Stimulated activated CD4-positive, alpha-beta T cell treated with anti-CD3 and anti-CD28 coated beads, TNF-alpha, amount 100 ng/mL, for 24 hours (primary cell): ENCODE data around the gene SEMA4B.
"Not testable (repeated sequence)": the region's sequence is repeated elsewhere in the genome, so short reads cannot be mapped to it uniquely, and the experiment has no call there.

ENCODE experiments used
- DNase-seq, 3 experiments: peaks; one replicate each; pipeline ENCODE4 v3.0.0-alpha.2; 2020; ENCODE audit warnings: low read depth in 3 of 3

The SEMA4B gene

DNA sequence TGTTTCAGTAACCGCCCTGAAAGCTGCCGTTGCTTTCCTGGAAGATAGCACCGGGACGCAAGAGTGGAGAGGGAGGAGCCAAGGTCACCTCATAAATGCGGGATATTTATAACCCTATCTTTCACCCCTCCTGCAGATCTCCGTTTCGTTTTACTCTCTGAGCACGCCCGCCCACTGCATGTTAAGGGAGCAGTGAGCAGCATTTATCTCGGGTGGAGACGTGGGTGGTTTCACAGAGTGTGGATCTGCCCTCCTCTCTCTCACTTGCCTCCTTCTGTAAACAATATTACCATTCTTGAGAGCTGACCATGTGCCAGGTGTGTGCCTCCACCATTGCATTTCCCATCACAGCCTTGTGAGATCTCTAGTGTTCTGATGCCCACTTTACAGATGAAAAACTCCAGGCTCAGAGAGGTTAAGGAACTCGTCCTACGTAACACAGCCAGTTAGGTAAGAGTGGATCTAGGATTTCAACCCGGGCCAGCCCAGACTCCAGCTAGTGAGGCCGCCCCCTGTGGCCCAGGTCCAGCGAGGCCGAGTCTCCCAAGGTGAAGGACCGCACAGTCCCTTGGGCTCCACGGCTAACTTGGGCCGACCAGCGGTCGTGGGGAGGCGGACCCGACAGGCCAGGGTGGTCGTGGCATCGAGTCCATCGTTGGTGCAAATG lies 16.9 kb upstream of the SEMA4B start:
- DNase-seq: peak in 1 of 3 experiments; percentile 21

DNA sequence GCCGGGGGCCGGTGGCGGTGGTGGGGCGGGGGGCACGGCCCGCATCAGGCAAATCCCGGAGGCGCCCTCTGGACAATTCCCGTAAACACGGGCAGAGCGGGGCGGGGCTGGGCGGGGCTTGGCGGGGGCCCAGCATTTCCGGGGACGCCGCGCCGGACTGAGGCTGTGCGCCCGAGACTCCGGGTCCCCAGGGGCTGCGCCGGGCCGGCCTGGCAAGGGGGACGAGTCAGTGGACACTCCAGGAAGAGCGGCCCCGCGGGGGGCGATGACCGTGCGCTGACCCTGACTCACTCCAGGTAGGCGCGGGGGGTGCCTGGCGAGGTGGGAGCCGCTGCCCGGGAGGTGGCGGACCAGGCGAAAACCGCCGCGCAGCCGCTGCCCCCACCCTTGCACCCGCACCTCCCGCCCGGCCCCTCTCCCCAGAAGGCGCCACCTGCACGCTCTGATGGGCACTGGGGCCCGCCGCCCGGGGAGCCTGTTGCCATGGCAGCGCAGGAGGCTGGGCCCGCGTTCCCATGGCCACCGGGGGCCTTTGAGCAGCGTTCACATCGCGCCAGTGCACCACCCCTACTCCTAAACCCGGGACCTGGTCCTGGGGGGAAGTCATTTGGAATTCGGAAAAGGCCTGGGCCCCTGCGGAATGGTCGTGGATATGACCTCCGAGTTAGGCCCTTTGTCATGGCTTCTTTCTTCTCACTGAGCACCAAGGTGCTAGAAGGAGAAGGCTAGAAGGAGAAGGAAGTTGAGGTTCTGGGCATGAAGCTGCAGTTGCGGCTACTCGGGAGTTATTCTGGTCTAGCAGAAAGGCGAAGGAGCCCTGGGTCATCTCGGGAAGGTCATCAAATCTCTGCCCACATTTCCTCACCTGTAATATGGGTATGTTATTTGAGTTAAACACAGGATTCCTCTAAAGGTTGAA lies 16.1 kb upstream of the SEMA4B start:
- peak in 1 of 3 experiments; percentile 54 for DNase-seq

DNA sequence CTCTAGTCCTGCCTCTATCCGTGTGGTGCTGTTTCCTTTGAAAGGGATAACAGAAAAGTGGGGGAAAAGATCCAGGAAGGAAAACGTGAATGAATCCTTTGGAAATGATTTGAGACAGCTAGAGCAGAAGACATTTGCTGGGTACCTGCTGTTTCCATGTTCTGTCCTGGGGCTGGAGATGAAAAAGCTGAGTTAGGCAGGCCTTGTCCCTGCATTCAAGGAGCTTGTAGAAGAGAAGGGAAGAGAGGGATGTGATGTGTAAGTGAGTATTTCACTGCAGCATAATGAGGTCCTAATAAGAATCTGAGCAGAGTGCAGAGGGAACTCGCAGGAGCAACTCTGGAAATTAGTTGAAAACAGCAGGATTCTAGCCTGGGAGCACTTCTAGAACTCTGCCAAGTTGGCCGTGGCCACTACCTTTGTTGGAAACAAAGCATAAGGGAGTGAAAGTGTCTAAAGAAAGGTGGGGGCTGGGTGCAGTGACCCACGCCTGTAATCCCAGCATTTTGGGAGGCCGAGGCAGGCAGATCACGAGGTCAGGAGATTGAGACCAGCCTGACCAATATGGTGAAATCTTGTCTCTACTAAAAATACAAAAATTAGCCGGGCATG lies 13.8 kb upstream of the SEMA4B start:
- DNase-seq: no peak

DNA sequence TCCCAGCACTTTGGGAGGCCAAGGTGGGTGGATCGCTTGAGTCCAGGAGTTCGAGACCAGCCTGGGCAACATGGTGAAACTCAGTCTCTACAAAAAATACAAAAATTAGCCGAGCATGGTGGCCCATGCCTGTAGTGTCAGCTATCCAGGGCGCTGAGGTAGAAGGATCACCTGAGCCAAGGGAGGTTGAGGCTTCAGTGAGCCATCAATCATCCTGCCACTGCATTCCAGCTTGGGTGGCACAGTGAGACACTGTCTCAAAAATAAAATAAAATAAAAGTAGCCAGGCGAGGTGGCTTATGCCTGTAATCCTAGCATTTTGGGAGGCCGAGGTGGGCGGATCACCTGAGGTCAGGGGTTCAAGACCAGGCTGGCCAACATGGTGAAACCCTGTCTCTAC lies 13.1 kb upstream of the SEMA4B start:
- not testable (repeated sequence) for DNase-seq

DNA sequence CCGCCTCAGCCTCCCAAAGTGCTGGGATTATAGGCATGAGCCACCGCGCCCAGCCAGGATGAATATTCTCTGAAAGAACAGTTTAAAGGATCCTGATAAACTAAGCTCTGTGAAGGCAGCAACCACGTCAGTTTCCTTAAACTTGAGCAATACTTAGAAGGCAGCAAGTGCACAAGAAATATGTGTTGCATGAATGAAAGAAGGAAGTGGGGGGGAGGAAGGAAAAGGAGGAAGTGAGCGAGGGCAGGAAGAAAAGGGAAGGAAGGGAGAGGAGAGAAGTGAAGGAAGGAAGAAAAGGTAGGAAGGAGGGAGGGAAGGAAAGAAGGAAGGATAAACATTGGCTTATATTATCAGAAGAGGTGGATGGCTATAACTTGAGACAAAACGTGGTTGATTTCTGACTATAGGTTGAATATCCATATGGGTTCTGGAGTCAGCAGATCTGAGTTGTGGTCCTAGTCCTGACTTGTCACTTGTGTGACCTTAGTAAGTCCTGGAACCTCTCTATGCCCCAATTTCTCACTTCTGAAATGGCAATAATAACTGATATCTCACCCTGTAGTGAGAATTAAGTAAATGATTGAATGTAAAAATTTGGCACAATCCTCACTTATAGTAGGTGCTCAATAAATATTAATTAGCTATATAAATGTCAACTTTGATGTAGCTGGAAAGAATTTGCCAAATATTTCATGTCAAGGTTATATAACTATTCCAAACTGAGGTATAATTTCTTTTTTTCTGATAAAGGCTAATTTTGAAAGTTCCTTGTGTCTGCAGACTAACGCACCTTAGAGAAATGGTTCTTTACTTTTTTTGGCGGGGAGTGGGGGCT lies 12.0 kb upstream of the SEMA4B start:
- no peak for DNase-seq

DNA sequence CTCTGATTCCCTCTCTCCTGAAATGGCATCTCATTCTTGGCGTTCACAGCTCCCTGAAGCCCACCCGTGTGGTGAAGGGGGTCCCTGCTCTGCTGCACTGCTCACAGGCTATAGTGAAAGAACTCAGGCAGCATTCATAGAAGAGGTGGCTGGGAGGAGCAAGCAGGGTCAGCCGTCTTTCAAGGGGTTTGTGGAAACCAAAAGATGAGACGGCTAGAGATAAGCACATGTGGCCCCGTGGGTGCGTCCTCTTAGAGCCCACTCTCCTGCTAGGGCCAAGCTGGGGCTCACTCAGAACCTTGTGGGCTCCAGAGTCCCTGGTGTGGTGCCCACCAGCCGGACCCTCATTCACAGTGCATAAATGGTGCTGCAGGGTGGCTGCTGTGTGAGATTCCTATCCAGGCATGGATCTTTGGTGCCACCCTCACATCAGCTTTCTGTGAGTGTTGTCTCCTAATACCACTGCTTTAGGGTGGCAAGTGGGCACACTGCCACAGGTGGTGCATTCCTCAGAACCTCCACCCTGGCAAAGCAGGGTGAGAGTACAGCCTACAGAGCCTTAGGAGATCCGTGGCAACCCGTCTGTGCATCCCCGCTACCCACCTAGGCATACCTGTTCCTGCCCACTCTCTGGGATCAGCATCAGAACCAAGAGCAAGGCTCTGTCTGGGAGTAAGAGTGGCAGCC lies 11.2 kb upstream of the SEMA4B start:
- no peak for DNase-seq

DNA sequence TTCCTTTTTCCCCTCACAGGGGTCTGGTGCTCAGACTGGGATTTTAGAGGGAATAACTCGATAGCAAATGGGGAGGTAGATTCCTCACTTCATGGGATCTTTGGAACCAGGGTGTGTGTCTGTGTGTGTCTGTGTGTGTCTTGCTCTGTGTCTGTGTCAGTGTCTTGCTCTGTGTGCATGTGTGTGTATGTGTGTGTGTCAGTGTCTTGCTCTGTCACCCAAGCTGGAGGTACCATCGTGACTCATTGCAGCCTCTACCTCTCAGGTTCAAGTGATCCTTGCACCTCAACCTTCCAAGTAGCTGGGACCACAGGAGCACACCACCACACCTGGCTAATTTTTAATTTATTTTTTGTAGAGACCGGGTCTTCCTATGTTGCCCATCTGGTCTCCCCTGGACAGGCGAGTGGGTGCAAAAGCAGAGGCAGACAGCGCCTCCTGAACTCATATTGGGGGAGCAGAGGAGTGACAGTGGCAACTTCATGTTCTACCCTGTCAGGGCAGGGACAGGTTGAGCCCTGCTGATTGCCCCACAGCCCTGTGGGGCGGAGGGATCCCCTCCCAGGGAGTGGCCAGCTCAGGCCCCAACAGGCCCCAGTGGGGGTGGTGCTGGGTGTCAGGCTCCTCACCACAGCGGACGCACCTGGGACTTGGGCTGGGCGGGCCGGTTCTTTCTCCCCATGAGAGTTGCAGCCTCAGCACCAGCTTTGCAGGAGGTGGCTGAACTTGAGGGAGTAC lies 10.4 kb upstream of the SEMA4B start:
- DNase-seq: no peak

DNA sequence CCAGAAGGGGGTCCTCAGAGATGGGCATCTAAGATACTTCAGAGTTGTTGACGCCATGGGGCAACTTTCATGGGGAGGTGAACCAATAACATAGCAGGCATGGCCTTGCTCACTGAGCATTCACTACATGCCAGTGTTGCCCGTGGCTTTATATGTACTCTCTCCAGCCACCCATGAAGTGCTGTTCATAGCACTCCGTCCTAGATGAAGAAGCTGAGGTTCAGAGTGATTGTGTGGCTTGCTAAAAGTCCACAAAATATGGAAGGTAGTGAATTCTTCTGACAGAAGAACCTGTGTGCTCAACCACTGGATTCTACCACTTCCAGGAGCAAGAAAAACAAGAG lies 9.8 kb upstream of the SEMA4B start:
- no peak for DNase-seq

DNA sequence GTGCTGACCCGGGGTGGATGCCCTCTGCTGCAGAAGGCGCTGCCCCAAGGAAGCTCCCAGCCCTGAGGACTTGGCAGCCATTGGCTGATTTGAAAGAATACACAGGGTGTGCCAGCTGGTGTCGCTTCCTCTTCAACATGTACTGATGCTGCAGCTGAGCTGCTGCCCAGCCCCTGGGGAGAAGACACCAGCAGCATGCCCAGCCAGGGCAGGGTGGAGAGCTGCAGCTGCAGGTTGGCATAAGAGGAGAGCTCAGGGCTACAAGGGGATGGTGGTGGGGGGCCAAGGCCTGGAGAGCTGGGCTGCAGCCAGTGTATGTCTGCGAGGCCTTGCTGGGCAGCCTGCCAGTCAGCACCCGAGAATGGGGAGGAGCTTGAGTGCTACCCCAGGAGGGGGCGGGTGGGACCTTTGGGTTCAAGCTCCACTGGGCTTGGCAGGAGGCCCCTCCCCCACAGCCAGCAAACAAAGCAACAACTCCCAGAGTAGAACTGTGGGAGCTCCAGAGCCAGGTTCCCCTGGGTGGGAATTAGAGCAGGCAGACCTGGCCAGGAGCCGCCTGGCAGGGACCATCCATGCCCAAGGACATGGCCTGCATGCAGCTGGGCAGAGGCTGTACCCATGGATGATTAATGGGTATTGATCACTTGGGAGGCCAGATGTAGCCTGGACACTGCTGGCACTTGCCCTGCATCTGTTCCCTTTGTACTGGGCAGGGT lies 9.2 kb upstream of the SEMA4B start:
- DNase-seq: no peak

DNA sequence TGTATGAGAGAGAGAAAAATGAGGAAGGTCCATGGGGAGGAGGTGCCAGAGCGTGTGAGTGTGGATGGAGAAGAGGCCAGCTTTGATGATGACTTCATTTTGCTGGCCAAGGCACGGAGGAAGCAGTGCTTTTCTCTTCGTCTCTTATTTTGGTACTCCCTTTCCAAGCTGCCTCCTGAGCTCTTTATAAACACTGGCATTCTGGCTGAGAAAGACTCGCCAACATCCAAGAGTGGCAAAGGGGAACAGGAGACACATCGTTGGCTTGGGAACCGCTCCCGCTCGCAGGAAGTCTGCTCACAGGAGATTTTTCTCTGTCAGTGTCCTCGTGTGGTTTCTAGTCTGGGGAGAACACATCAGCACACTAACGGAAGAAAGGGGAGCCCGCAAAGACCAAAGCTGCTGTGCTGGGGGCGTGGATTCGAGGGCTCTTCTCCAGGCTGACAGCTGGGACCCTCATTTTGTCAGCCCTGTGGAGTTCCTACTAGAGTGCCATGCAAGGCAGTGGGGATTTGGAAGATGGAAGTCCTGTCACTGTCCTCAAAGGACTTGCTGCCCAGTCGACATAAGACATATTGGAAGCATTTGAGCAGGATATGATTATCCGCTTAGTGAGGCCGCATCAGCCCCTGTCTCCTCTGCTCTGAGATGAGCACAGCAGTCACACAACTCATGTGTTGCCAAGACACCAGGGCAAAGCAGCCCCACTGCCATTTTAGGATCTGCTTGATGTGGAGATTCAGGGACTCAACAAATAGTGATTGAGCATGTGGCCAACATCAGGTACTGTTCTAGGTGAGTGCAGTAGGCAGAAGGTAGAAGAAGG lies 8.0 kb upstream of the SEMA4B start:
- no peak for DNase-seq

DNA sequence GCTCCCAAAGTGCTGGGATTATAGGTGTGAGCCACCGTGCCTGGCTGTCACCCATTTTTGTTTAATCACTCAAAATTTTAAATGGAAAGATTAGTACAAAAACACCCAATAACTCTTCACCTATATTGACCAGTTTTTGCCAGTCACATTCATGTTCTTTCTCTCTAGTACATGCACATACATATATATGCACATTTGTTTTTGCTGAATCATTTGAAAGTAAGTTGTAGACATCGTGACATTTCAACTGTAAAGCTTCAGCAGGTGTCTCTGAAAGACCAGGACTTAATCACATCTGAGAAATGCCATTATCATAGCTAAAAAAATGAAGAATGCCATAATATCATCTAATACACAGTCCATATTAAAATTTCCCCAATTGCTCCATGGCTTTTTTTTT lies 6.5 kb upstream of the SEMA4B start:
- no peak for DNase-seq

DNA sequence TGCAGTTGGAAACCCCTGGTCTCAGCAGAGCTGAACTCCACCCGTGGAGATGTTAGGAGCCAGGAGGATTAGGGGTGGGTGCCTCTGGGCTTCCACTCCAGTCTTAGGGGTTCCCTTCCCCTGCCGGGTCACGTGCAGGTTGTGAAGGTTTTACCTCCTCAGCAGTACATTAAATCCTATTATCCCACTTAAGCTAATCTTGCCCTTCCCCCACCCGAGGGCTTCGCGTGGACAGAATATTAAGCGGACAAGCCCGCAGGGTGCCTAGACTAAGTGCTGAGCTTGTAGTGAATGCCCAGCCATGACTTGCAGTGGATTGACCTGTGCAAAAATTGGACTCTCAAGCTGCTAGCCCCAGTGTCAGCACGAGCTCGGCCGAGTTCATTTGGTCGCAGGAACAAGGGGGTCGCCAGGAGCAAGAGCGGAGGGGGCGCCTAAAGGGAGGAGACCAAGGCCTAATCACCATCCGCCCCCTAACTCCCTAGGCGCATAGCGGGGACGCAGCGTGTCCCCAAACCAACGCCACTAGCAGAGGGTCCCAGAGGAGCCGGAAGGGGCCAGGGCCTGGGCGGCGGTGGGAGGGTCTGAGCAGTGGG lies 498 bp upstream of the SEMA4B start:
- DNase-seq: no peak

DNA sequence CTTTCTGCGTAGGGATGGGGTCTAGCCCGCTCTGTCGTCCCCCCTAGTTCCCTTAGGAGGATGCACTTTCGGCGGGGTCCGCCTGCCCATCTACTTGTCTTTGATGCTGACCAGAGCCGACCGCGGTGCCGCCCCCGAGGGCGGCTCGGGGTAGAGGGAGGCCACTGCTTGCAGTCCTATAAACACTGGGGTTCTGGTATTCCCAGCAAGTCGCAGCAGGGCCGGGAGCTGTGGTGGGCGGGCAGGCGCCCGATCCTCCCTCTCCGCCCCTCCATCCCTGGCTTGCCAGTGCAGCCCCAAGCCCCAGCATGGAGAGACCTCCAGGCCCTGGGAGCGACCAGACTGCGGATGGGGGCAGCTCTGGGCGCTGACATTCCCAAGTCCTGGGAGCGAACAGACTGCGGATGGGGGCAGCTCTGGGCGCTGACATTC lies 830 bp downstream of the SEMA4B start:
- no peak for DNase-seq

DNA sequence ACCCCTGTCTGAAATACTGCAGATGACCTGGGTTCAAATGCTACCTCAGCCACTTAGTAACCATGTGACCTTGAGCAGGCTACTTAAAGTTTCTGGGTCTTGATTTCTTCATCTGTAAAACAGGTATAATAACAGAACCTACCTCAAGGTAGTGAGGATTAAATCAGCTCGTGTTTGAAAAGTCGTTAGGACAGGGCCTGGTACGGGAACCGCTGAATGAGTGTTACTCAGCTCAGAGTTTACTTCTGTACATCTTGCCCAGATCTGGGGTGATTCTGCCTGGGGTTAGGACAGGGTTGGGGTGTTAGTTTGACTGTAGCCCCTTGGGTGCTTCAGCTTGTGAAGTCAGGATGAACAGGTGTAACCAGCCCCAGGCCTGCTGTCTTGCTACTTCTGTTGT lies 1.8 kb downstream of the SEMA4B start:
- DNase-seq: no peak

DNA sequence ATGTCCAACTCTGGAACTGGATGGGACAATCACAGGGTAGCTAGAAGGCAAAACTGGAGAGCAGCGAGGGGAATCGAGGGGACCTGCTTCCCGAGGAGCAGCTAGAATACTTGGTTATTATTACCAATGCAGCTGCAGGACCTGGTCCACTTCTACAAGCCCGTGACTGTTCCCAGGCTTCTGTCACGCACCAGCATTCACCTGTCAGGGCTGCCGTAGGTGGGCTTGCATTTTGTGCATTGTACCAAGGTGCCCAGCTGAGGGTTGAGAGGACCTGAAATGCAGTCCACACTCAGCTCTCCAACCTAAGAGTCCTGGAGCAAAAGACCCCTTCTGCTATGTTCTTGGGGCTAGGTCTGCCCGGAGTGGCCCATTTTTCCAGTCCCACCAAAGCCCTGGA lies 2.3 kb downstream of the SEMA4B start:
- no peak for DNase-seq

DNA sequence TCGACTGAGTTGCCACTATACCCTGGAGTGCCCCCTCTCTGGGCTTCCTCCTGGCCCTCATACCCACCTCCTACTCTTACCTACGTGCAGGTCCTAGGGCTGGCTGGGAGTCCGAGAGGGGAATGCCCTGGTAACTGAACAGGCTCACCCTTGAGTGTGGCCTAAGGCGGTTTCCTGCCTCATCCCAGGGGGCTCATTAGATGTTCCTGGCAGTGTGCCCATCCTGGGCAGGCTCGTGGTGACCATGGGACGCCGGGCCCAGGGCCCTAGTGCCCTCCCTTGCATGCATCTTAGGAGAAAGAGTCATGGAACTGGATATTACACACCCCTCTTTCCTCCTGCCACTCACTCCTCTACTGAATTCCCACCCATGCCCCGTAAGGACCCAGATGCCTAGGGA lies 2.8 kb downstream of the SEMA4B start:
- no peak for DNase-seq

DNA sequence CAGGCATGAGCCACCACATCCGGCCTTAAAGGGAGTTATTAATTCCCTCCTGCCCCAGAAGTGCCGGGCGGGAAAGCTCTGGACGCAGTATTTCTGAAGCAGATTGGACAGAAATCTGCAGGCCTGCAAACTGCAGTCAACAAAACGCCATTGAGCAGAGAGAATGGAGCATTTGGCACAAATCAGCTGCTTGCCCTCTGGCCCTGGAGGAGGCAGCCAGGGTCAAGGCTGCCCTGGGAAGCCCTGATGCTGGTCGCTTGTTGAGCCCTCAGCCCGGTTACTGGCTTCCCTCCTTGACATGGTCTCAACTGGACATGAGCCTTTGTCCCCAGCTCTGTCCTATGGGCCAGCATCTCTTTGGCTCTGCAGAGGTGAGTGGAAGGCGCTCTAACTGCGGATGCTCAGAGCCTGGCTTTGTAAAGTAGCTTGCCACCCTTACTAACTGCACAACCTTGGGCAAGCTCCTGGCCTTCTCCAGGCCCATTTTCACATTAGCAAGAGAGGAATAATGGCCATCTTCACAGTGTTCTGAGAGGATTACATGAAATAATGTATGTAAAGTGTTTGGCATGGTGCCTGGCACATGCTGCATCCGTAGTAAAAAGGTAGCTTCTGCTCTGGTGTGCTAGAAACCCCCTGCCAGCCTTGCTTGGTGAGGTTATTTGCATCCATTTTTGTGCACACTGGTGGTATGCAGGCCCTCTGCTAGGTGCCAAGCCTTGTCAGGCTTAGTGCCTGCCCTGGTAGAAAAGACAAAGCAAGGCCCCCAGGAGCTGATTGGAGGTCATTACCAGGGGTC lies 4.1 kb downstream of the SEMA4B start:
- DNase-seq: no peak

DNA sequence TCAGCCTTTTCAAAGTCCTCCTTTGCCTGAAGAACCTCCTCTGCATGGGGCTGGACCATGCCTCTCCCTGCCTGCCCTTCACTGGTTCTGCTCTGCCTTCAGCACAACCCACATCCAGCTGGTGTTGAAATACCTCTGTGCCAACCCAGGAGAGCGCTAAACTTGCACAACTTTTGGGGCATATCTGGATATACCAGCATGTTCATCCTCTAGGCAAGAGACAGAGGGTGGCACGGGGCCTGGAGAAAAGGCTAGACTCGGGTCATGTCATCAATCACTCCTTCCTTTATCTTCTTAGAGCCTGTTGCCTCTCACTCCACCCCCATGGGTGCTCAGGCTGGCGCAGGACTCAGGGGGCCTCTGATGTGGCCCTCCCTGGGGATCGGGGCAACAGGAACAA lies 4.8 kb downstream of the SEMA4B start:
- DNase-seq: no peak
